Cardiac septum (tissue), 1 donor: Measurements from ENCODE around the gene LEFTY2. TPM values are rescaled to one million over a fixed set of nuclear protein-coding genes. Genes with fewer than 3 reads are reported as not detected.

ENCODE experiments used
- DNase-seq: peaks from one replicate; pipeline ENCODE4 v3.0.0-alpha.2; 2020; ENCODE audit warnings: low spot score
- intact Hi-C: fragments of 100-400 bp; cut with DNase I; formaldehyde crosslinking; loops from one replicate; pipeline ENCODE4 v1.14.0; 2022
- total RNA-seq: library from RNA; stranded (reverse); fragmentation: NEBNext Ultra II Directional; extraction: Animal tissue kit (Norgen Biotek cat#: 25700); gene quantifications from one replicate; pipeline ENCODE4 v1.2.1, GENCODE V29; 2021
- donor health status: DM: no; HTN: no; CAD: no.

Gene LEFTY2
- total RNA-seq, 1 donor from 2014 or later, result 0.65 TPM

DNA sequence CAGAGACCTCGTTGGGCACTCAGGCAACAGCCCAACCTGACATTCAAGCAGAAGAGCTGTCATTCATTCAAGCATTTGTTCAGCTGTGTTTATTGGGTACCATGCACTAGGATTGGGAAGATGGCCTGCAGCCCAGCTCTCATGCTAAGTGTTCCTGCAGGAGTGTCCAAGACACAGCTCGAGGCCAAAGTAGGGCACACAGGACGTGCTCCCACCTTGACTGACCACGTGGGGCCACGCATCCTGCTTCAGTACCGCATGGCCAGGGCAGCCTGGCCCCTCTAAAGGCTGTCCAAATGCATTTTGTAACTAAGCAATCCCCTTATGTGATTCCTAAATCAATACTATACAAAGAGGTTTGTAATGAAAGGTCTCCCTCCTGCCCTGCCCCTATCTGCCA lies 26.6 kb downstream of the LEFTY2 start:
- DNase-seq, result no peak
- intact Hi-C loops, result loop anchor here (5.0 kb wide), 2 partner anchors 58 to 137 kb away; partner anchors contain the start of gene SRP9

- intact Hi-C loops, result loop anchor here (1.0 to 5.0 kb wide), 3 partner anchors 61 to 436 kb away; partner anchors contain the start of gene SRP9
- peak; percentile 81 for DNase-seq
These were observed 29.6 kb downstream of the LEFTY2 start for GRCh38 chr1:225911191-225912130.

DNA sequence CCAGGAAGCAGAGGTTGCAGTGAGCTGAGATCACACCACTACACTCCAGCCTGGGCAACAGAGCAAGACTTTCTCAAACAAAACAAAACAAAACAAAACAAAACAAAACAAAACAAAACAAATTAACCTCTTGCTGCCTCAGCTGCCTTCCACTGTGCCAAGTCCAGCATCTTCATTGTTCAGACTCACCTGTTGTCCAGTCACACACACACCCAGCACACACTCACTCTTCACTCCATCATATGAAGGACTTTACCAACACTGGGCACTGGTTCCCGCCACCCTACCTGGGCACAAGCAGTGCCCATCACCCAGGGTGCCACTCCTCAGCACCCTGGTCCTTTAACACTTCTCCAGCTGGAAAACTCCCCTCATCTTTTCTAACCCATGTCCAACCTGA lies 31.5 kb downstream of the LEFTY2 start:
- intact Hi-C loops, result no loop called here
- no peak for DNase-seq

GRCh38 chr1:225908773-225909172 lies 32.2 kb downstream of the LEFTY2 start:
- intact Hi-C loops, result no loop called here
- DNase-seq, result no peak

- intact Hi-C loops, result no loop called here
- no peak for DNase-seq
These were observed 32.9 kb downstream of the LEFTY2 start for GRCh38 chr1:225908013-225908640.

- intact Hi-C loops, result no loop called here
- DNase-seq, result no peak
These were observed 33.7 kb downstream of the LEFTY2 start for GRCh38 chr1:225907341-225907740.

- intact Hi-C loops, result no loop called here
- no peak for DNase-seq
These were observed 34.6 kb downstream of the LEFTY2 start for GRCh38 chr1:225906467-225906866.

- intact Hi-C loops, result no loop called here
- no peak for DNase-seq
These were observed 37.4 kb downstream of the LEFTY2 start for GRCh38 chr1:225903623-225904022.

- no peak for DNase-seq
- intact Hi-C loops, result no loop called here
These were observed 41.7 kb downstream of the LEFTY2 start for GRCh38 chr1:225899044-225899925.

GRCh38 chr1:225897595-225898514 lies 43.2 kb downstream of the LEFTY2 start:
- DNase-seq, result no peak
- intact Hi-C loops, result no loop called here

DNA sequence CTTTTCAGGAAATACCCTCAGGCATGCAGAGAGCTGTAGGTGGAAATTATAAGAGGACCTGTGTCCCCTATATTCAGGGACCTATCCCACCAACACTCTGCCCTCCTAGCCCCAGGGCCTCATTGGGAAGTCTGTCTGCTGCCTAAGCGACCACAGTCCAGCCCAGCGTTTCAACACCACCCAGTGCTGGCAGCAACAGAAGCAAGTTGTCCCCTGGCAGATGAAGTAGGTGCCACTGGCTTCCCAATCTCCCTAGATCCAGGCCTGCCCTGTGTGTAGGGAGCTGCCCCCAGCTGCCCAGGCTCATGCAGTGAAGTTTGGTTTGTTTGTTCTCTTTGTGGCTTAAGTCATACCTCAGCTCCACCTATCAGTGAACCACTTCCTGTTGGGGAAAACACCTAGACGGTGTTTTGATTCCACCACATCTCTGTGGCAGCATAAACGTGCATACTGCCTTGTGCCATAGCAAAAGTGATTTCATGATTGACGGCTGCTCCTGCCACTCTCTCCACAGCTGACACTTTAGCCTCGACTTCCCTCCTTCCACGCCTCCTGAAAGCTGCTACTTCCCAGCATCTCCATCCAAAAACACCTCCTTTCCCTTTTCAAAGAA lies 44.0 kb downstream of the LEFTY2 start:
- intact Hi-C loops, result no loop called here
- DNase-seq, result no peak

- no peak for DNase-seq
- intact Hi-C loops, result no loop called here
These were observed 44.5 kb downstream of the LEFTY2 start for GRCh38 chr1:225896494-225896893.

DNA sequence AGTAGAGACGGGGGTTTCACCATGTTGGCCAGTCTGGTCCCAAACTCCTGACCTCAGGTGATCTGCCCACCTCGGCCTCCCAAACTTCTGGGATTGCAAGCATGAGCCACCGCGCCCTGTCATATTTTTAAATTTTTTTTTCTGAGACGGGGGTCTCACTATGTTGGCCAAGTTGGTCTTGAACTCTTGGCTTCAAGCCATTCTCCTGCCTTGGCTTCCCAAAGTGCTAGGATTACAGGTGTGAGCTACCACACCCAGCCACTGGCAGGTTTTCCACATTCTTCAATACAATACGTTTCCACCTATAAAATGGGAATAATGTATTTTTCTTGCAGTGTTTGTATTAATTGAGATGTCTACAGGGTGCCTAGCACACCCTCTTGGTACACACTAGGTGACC lies 48.7 kb downstream of the LEFTY2 start:
- DNase-seq, result no peak
- intact Hi-C loops, result no loop called here

GRCh38 chr1:225891229-225891972 lies 49.6 kb downstream of the LEFTY2 start:
- no peak for DNase-seq
- intact Hi-C loops, result no loop called here

DNA sequence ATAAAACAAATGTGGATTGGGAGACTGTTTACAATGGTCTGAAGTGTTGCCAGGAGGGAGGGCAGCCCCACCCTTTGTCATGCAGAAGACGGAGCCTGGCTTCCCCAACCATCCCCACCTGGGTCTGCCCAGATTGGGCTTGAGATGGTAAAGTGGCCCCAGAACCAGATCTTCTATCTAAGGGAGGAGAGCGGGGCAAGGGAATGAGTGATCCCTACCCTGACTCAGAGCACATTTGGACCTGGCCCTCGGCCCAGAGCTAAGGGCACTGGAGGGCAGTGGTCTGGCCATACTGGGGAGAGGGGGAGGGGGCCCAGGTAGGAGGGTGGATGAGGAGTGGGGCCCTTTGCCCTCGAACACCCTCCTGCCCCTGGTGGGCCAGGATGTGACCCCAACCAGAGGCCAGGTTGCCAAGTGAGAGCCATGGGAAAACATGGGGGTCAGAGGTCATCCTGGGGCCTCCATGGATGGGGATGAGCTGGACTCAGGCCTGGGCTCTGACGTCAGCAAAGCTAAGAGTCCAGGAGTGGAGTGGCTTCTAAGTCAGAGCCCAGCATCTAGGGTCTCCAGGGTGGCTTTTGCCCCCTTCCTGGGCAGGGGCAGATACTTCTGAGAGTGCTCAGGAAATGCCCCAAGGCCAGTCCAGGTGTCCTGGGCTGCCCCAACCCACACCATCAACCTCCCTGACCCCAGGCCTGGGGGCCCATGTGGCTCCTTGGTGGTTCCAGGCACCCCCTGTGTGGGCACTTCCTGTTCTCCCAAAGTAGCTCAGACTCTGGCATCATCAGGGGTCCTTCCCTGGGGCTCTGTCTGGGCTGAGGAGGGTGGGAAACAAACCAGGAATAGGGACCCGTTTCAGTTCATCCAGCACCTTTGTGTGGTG lies 50.4 kb downstream of the LEFTY2 start:
- intact Hi-C loops, result no loop called here
- DNase-seq, result no peak

GRCh38 chr1:225889743-225890142 lies 51.3 kb downstream of the LEFTY2 start:
- DNase-seq, result no peak
- intact Hi-C loops, result no loop called here
